NCI-H187 treated with DMSO at 0.1 percent for 48 hours (cell line): ENCODE data around the gene P2RY2.

Experiments
- DNase-seq: peaks from one replicate; lab custom pipeline; 2025; lab: John Stamatoyannopoulos, UW

The P2RY2 gene

DNA sequence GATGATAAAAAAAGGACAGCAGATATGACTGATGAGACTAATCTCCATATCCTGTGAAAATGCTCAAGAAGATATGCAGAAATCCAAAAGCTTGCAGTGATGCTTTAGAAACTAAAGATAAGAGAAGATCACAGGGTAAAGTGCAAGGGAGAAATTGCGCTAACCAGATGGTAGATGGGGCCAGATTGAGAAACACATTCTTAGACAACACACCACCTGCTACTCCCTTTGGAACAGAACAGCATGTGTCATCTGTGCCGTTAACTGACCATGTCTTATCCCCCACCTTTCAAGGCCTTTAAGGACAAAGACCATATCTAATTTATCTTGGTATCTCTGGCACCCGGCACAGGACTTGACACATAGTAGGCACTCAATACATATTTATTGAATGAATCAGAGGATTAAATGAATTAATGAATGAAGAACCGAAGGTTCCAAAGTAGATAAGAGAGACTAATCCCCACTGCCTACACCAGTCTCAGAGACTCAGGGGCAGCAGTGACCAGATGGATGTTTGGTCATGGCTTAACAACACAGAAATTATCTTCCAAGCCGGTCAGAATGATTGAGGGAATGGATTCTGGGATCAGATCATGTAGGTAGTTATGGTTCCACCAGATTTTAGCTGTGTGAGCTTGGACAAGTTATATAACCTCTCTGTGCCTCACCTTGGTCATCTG is 12.3 kb upstream of the P2RY2 start:
- DNase-seq, result no peak

DNA sequence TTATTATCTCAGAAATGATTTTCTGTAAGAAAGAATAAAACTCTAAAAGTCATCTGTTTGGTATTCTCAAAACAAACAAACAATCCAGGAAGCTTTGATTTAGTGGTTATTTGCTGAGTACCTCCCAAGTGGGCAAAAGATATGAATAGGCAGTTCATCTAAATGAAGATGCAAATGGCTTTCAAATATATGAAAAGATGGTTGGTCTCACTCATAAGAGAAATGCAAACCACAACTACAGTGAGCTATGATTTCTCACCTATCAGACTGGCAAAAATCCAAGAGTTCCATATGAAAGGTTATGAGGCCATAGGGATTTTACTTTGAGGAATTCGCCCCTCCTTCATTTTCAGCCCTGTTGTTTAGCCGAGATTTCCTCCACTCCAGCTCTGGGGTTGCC is 11.3 kb upstream of the P2RY2 start:
- DNase-seq, result no peak

DNA sequence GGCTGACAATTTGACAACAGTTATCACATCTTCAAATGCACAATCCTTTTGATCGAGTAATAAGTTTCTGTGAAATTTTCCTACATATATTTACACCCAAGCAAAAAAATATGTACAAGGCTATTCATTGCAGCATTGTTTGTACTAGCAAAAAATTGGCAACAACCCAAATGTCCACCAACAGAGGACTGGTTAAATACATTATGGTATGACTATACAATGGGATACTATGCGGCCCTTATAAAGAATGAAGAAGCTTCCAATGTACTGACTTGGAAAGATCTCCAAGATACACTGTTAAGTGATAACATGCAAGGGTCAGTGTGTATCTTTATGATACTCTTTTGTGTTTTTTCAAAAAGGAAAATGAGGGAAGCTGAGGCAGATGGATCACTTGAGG is 8.2 kb upstream of the P2RY2 start:
- DNase-seq, result no peak

DNA sequence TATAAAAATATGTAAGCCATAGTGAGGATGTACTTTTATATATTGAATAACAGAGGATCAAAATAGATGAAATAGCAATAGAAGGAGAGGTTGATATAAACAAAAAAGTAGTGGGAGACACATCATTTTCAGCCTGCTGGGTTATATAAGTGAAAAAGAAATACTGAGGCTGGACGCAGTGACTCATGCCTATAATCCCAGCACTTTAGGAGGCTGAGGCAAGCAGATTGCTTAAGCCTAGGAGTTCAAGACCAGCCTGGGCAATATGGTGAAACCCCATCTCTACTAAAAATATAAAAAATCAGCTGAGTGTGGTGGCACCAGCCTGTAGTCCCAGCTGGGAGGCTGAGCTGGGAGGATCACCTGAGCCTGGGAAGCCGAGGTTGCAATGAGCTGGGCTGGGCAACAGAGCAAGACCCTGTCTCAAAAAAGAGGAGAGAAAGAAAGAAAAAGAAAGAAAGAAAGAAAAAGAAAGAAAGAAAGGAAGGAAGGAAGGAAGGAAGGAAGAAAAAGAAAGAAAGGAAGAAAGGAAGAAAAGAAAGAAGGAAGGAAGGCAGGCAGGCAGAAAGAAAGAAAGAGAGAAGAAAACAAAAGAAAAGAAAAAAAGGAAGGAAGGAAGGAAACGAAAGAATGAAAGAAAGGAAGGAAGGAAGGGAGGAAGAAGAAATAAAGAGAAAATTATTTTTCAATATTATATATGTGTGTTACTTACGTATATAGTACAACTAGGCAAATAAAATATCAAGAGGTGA is 7.0 kb upstream of the P2RY2 start:
- DNase-seq, result no peak

DNA sequence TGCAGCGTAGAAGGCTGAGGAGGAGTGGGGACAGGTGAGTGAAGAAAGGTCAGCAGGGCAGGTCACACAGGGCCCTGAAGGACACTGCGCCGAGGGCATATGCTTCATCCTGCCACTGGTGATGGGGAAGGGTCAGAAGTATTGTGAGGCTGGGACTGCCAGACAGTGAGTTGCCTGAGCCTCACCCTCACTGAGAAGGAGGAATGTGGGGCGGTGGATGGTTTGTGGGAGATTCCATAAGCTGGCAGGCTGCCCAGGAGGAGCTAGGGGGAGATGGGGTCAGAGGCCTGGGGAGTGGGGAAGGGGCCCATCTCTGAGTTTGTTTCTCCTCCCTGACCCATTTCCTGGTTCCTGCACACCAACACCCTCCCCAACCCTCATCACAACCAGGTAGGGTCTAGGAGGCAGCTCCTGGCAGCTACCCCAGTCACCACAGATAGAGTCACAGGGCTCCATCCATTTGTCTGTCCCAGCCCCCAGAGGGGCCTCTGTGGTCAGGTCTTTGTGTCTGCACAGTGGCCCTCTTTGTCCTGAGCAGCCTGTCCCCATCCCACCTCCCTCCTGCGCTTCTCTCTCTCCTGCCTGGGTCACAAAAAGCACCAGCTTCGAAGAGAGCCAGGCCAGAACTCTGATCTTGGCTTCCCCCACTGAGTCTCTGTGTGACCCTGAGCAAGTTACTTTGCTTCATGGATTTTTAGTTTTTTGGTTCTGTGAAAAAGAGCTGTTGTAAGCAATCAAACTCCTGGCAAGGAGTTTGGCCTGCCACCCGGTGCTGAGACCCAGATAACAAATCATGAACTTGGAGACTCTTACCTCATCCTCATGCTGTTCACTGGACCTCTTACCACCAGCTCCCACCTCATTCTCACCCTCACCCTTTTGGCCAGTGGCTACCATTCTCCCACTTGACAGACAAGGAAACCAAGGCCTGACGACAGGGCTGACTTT is 4.6 kb upstream of the P2RY2 start:
- DNase-seq, result no peak

DNA sequence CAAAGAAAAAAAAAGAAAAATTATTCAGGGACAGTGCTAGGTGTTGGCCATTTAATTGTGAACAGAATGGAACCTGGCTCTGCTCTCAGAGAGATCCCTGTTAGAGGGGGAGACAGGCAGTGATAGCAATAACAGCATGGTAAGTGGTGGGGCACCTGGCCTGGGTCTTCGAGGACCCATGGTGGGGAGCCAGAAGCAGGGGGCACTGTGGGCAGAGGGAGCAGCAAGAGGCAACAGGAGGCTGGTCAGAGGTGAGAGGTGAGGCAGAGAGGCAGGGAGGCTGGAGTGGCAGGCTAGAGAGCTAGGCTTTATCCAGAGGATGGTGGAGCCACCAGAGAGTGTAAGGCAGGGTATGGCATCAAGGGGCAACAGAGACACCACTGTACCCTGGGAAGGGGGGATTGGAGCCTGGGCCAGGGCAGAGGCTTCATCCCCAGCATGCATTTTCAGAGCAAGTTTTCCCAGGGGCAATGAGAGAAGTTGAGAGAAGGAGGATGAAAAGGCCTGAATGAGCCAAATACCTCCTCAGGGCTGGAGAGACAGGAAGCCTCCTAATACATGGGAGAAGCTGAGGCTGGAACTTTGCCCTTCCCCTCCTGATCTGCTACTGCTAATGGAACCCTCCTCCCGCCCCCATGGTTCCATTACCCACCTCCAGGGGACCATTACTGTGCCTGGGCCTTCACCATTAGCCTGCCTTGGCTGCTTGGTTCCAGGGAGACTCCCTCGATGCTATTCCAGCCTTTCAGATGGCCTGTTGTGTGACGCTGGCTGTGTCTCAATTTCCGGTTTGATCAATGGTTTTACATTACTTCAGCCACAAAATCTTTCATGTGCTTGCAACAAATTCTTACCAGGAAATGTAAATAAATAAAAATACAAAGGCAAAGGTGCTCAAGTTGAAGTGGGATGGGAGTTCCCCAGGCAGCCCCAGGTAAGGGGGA is 2.6 kb upstream of the P2RY2 start:
- no peak for DNase-seq

DNA sequence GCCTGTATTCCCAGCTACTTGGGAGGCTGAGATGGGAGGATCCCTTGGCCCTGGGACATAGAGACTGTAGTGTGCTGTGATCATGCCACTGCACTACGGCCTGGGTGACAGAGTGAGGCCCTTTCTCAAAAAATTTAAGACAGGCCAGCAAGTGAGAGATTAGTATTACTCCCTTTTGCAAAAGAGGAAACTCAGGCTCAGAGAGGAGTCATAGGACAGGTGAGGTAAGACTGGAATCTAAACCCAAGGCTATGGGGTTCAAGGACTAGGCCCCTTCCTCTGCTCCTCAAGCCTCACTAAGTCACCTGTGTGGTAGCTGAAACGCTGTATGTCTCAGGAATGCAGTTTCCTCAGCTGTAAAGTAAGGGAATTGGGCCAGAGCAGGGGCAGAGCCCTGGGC is 1.6 kb upstream of the P2RY2 start:
- no peak for DNase-seq

DNA sequence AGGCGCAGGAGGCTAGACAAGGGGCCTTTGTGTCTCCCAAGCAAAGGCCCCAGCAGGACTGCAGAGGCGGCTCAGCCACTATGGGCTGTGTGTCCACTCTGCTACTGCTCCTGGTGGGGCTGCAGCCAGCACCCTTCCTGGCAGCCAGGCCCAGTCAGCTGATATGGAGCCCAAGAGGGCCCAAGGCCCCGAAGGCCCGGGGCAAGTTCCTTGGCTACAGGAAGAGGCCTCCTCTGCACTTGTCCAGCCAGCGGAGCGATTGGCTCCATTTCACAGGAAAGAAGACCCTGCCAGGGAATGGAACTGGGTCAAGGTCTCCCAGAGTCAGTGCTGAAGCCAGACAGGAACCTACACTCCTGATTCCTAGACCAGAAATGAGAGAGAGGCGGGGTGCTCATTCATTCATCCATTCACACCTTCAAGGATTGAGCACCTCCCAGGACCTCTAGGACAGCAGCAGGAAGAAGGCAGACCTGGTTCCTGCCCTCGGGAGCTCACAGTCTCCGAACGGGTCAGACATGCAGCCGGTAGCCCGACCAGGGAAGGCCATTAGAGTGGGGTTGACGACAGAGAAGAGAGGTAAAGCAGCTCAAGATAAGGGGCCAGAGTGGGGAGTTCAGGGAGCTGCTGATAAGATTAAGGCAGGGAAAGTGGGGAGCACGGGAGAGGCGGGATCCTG is 811 bp upstream of the P2RY2 start:
- DNase-seq, result no peak

DNA sequence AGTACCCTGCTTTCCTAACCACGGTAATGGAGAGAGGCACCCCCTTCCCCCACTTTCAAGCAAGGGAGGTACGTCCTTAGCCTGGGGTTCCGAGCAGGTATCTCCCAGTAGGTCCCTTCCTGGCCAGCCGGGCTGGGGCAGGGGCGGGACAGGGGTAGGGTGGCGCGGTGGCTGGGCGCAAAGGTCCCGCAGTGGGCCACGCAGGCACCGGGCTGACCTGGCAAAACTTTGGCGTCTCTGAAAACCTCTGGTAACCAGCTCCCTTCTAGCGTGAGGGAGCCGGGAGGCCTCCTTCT is 323 bp upstream of the P2RY2 start:
- no peak for DNase-seq

DNA sequence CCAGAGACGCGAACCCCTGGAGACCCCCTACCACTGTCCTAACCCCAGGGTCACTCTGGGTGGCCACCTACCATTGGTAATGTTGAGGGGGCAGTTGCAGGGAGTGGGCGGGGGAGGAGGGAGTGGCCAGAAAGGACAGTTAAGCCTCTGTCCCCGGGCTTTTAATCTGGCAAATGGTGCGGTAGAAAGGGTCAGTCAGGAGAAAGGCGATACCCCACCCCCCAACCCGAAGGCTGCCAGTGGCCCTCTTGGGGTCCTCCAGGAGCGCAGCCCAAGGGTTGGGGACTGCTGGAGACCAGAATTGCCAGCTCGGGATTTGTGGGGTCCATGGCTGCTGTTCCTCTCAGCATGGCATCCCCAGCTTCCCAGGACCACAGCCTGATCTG is 742 bp downstream of the P2RY2 start:
- no peak for DNase-seq

DNA sequence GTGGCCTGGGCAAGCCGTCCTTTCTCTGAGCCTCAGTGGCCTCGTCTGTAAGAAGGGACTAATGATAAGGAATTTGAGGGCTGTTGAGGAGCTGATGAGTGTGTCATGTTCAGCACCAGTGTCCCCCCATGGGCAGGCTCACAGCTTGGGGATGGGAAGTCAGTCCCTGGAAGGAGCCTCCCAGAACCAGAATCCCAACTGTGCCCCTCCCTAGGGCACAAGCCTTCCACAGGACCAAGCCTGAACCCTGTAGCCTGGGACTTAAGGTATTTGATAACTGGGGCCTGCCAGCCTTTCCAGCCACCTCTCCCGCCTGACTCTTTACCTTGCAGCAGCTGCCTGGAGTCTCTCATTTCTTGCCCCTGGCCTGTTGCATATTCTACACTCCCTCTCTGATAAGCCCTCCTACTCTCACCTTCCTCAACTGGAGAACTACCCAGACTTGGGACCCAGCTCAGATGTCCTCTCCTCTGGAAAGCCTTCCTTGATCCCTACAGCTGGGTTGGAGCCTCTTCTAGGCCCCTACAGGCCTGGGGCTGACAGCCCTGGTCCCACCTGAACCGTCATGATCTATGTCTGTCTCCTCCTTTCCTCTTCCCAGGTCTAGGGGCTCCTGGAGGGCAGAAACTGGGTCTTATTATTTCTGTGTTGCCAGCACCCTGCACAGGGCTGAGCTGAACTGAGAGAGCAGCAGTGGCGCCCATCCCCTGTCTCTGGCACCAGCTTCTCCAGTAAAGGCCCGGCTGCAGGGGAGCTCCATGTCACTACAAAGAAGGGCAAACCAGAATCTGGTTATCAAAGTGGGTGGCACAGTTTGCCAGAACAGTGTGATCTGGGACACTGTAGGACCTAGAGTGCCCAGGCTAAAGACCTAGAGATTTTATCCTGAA is 1.6 kb downstream of the P2RY2 start:
- DNase-seq, result no peak

DNA sequence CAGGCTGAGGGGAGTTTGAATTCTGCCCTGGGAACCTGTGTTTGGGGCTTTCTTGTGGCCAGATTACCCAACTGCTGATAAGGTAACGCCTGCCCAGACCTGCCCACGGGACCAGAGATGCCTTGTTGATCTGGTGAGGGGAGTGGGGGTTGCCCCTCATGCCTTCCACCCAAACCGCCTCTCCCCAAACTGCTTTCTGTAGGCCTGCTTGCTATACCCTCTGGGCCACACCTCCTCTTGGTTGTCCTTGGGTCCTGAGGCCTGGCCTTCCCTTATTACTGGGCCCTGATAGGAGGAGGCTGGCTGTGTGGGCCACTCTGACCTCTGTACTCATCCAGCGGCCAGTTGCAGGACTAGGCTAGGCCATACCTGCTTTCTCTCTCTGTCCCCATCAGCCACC is 3.4 kb downstream of the P2RY2 start:
- no peak for DNase-seq

DNA sequence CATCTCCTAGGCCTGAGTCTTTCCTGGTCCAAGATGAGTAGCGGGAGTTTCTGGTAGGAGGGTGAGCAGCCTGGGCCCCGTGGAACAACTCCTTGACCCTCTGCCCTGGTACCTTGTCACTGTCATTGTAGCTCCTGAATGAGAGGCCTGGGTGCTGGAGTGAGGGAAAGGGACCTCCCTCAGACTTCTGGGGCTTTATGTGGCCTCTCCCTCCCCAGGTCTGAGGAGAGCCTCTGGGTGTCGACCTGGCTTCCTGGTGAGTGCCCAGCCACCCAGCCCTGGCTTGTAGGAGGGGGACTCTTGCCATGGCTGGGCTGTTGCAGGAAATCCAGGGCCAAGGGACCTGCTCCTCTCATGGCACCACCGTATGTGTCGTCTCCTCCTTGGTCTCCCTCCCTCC is 3.9 kb downstream of the P2RY2 start:
- DNase-seq, result no peak

DNA sequence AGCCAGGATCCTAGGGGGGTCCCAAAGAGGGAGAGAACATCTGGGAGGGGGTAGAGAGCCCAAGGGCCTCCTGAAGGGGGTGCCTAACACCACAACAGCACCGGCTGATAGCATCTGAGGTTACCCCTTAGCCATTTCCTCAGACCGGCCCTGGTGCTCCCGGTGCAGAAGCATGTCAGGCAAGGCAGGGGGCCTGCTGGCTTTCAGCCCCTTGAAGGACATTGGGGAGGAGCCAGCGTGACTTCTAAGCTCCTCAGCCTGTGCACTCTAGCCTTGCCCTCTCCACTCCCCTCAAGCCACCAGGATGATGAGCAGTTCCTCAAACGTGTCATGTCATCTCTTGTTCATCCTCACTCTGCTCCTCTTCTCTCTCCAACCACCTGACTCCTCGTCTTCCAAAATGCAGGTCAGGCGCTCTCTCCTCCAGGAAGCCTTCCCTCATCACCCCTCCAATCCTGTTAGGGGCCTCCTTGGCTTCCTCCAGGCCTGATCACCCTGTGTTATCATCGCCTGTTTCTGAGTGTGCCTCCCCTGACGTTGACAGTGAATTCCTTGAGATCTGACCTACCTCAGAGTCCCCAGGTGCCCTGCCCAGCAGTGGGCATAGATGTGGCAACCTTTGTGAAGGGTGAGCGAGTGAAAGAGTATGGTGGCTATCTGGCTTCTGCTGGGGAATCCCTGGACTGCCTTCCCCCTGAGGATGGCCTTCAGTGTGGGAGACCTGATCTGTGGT is 6.1 kb downstream of the P2RY2 start:
- DNase-seq, result no peak

DNA sequence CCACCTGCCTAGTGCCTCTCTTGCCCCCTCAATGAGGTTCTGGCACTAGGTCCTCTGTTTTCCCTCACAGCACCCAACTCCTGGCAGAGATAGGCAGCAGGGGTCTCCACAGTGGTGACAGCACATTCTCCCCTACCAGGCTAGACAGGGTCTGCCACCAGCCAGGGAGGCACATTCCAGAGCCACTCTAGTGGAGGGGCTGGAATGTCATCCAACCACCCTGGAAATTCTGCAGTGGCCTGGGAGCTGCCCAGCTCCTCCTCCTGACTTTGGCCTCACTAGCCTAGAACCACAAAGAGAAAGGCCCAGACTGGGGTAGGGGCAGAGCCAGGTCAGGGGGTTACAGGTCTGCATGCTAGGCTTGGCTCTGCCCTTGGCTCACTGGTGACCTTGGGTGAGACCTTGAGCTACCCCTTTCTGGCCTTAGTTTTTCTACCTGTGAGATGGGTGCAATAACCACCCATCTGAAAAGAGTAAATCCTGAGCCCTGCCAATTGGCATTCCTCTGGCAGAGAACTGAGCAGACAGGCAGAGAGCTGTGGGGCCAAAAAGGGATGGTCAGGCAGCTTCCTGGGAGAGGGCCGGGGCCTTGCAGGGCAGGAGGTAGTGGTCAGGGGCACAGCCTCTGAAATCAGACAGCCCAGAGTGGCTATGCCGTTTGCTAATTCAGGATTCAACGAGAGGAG is 7.1 kb downstream of the P2RY2 start:
- DNase-seq, result no peak

DNA sequence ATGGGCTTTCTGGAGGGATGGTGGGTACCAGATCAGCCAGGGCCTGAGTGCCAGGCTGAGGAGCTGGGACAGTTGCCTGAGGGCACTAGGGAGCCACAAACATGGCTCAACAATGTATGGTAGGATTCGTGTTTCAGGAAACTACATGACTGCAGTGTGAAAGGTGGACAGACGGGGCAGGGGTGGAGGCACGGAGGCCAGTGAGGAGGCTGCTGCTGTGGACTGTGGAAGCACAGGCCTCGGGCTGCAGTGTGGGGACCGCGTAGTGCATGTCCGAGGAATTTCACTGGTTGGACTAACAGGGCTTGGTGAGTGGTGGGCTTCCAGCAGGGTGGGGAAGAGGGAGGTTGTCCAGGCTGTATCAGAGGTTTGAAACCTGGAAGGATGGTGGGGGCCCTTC is 7.8 kb downstream of the P2RY2 start:
- DNase-seq, result no peak

DNA sequence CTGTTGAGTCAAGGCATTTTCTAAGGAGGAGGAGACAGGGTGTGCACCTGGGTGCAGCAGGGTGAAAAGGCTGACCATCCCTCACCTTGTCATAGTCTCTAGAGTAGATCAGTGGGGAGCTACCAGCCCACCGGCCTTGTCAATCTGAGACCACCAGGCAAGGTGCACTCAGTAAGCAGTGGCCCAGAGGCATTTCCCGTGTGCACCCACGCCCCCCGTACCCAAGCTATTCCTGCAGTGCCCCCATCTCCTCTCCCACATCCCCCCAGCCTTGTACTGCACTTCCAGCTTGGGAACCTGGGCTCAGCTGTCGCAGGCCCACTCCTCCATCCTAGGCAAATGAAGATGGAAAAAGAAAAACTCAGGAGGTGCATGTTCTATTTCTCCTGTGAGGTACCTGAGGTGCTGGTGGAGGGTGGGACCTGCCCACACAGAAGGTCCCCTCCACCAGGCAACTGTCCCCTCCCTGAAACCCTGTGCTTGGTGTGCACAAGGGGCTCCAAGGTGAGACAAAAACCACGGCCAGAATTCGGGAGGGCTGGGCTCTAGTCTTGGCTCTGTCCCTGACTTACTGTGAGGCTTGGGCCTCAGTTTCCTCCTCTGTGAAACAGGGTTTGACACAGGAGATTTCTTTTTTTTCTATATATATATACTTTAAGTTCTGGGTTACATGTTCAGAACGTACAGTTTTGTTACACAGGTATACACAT is 8.4 kb downstream of the P2RY2 start:
- no peak for DNase-seq

DNA sequence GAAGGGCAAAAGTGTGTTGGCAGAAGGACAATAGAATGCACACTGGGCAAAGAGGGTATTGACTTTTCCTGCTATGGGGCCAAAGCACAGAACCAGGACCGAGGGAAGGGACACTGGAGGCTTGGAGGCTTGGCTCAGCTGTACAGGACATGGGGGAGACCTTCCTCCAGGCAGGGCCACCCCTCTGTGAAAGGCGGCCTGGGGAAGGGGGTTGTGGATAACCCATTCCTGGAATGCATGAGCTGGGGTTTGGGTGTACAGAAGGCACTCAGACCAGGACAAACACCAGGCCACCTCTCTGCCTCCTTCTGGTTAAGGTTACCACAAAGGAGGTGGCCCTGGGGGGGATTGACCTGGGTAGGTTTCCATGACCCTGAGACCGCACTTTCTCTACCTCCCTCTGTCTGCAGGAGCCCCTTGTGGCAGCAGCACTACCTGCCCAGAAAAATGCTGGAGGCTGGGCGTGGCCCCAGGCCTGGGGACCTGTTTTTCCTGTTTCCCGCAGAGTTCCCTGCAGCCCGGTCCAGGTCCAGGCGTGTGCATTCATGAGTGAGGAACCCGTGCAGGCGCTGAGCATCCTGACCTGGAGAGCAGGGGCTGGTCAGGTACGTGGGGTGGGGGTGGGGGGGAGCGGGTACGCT is 9.6 kb downstream of the P2RY2 start:
- DNase-seq, result no peak
